GM21381 (cell line): ENCODE results near the gene XRN1.
"Not testable (repeated sequence)": the region's sequence is repeated elsewhere in the genome, so short reads cannot be mapped to it uniquely, and the experiment has no call there.

ENCODE experiments used
- ATAC-seq: cut with Tn5 transposase; IDR thresholded peaks from one replicate; pipeline ENCODE4 v1.9.1; 2021; ENCODE audit warnings: mild to moderate bottlenecking, moderate library complexity; ENCODE audit not compliant: unreplicated experiment

The XRN1 gene

DNA sequence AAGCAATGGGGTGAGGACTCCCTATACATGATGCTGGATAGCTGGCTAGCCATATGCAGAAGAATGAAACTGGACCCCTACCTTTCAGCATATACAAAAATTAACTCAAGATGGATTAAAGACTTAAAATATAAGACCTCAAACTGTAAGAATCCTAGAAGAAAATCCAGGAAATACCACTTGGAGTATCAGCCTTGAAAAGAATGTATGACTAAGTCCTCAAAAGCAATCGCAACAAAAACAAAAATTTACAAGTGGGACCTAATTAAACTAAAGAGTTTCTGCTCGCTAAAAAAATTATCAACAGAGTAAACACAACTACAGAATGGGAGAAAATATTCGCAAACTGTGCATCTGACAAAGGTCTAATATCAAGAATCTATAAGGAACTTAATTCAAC lies 94.3 kb downstream of the XRN1 start:
- no peak for ATAC-seq

DNA sequence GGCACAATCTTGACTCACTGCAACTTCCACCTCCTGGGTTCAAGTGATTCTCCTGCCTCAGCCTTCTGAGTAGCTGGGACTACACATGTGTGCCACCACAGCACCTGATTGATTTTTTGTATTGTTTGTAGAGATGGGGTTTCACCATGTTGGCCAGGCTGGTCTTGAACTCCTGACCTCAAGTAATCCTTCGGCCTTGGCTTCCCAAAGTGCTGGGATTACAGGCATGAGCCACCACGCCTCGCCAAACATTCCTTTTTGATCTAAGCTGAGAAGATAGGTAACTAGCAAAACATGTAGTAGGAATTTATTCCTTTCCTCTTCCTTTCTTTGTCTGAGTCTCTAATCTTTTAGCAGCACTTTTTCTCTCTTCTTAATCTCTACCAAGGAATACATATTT lies 95.1 kb downstream of the XRN1 start:
- not testable (repeated sequence) for ATAC-seq

DNA sequence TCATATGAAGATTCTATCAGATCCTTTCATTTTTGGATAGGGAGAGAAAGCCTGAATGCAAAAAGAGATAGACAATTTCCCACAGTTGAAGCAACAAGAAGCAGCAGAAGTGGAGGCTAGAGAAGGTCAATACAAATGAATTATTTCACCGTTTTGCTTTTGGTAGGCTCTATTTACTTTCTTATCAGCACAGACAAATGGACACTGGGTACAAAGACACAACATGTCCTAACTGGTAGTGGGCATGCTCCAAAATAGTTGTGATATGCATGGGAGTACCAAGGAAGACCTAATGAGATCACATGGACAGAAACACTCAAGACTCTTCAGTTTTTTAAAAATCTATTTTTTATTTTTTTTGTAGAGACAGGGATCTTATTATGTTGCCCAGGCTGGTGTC lies 99.4 kb downstream of the XRN1 start:
- no peak for ATAC-seq

DNA sequence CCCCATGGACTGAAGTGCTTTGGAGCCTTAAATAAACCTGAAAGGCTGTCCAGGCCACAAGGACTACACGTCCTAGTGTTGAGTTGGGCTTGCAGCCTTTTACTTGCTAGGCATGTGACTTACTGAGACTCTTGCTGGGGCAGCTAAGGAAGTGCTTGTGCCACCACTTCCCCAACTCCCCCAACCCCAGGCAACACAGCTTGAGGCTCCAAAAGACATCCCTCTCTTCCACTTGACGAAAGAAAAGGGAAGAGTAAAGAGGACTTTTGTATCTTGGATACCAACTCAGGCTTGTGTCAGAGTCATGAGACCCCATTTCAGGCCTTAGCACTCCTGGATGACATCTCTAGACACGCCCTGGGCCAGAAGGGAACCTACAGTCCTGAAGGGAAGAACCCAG lies 109.8 kb downstream of the XRN1 start:
- ATAC-seq, result no peak

DNA sequence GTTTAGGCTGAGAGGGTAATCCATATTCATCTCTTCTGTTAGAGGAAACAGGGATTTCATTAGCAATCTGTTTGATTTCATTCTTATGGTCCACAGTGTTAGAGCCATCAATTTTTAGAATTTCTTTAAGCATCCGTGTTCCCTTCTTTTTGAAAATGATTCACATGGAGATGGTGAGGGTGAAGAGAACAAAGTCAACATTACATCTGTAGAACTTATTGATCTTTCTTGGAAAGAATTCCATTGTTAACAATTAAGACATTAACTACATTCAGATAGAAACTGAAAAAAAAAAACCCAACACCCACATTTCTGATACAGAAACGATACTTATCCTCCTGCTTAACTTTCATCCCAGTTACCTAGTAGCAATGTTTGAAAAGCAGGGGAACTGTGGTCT lies 115.4 kb downstream of the XRN1 start:
- ATAC-seq, result no peak

DNA sequence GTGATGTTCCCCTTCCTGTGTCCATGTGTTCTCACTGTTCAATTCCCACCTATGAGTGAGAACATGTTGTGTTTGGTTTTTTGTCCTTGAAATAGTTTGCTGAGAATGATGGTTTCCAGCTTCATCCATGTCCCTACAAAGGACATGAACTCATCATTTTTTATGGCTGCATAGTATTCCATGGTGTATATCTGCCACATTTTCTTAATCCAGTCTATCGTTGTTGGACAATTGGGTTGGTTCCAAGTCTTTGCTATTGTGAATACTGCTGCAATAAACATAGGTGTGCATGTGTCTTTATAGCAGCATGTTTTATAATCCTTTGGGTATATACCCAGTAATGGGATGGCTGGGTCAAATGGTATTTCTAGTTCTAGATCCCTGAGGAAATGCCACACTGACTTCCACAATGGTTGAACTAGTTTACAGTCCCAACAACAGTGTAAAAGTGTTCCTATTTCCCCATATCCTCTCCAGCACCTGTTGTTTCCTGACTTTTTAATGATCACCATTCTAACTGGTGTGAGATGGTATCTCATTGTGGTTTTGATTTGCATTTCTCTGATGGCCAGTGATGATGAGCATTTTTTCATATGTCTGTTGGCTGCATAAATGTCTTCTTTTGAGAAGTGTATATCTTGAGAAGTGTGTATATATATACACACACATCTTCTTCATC lies 123.4 kb downstream of the XRN1 start:
- ATAC-seq, result not testable (repeated sequence)

- ATAC-seq, result no peak
These were observed 127.9 kb downstream of the XRN1 start for GRCh38 chr3:142319912-142320311.

- ATAC-seq, result no peak
These were observed 128.7 kb downstream of the XRN1 start for GRCh38 chr3:142319094-142319493.

DNA sequence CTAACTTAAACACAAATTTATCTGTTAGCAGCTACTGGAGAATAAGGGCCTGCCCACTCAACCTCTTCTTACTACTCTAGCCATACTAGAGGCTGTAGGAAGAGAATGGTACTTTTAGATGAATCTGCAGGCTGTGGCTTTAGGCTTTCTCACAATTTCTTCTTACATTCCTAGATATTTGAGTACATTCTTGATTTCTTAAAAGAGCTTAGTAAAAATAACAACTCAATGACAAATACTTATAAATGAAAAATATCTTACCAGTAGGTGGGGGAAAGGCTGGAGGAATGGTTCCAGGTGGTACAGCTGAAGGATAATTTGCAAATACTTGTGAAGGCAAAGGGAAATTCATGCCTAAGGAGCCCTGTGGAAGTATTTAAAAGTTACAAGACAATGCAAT lies 129.5 kb downstream of the XRN1 start:
- ATAC-seq, result no peak

- ATAC-seq, result not testable (repeated sequence)
These were observed 131.9 kb downstream of the XRN1 start for GRCh38 chr3:142315978-142316388.

DNA sequence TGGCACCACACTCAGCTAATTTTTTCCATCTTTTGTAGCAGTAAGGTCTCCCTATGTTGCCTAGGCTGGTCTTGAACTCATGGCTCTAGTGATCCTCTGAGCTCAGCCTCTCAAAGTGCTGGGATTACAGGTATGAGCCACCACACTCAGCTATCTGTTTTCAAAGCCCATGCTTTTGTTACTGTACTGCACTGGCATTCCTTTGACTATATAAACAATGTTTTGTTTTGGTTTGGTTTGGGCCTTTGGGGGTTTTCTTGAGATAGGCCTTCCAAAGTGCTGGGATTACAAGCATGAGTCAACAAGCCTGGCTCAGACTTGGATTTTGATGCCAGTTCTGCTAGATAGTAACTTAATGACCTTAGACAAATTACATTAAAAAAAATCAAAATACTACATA lies 132.8 kb downstream of the XRN1 start:
- ATAC-seq, result no peak

DNA sequence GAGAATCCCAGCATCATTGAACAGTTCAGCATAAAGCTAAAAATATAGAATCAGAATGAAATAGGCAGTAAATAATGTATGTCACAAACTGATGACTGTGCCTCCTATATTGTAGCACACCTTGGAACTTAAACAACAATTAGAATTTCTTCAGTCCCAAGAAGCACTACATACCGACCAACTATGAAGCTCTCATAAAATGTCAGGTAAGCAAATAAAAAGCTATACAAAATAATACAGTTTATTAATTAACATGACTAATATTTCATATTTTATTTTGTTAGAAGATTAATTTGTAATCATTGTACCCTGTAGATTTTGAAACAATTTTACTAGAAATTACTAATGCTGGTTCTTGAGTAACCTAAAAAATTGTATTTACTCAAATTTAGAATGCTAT lies 137.4 kb downstream of the XRN1 start:
- no peak for ATAC-seq

- ATAC-seq, result not testable (repeated sequence)
These were observed 145.0 kb downstream of the XRN1 start for GRCh38 chr3:142302847-142303246.

- ATAC-seq, result no peak
These were observed 149.2 kb downstream of the XRN1 start for GRCh38 chr3:142298626-142299025.

DNA sequence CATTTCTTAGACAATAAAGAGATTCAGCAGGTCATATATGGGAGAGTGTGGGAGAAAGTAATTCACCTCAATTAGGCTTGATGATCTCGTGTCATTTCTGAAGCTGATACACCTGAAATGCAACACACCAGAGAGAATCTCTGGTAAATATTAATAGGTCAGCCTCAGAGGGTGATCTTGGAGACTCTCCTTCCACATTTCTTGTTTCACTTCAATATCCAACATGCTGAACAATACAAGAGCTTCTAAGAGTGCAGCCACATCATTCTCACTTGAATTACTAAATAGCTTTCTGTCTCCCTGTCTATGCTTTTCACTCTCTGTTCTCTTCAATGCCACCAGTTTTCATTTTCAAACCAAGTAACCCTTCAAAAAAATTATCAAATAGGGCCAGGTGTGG lies 151.3 kb downstream of the XRN1 start:
- no peak for ATAC-seq

GRCh38 chr3:142287866-142288638 lies 159.8 kb downstream of the XRN1 start:
- ATAC-seq, result no peak

- ATAC-seq, result no peak
These were observed 162.7 kb downstream of the XRN1 start for GRCh38 chr3:142285083-142285517.

GRCh38 chr3:142282503-142282902 lies 165.3 kb downstream of the XRN1 start:
- no peak for ATAC-seq

- ATAC-seq, result no peak
These were observed 166.4 kb downstream of the XRN1 start for GRCh38 chr3:142281474-142281873.

DNA sequence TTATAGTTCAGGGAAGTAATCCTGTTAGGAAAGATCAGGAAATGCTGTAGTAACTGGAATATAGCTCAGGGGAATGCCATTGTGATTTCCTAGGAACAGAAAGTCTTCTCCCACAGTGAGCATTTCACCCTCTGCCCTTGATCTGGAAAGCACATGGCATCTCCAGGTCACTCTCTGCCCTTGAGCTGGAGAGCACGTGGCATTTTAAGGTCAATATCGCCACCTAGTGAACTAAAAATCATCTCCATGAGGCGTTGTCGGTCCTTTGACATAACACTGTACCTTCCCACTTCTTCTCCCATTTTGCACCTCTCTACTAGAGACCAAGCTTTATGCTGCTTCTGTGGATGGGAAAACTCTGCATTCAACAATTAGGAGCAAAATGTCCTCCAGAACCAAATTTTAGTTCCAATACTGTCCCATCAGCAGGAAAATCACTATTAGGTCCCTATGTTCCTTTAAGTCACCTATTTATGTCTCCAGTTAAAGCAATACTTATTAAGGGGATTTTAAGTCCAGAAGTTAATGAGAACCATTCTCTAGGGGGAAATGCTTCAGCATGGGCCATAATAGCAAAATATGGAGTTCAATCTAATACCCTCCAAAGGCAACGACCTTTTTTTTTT lies 167.8 kb downstream of the XRN1 start:
- no peak for ATAC-seq

DNA sequence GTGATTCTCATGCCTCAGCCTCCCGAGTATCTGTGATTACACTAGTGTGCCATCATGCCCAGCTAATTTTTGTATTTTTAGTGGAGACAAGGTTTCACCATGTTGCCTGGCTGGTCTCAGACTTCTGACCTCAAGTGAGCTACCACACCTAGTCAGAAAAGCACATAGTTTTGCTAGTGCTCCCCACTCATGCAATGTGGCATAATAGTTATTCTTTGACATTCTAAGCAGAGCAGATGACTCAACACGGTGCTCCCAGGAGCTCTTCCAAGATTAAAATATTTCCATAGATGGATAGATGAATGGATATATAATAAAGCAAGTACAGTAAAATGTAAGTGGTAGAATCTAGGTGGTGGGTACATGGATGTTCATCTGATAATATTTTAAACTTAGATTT lies 169.4 kb downstream of the XRN1 start:
- no peak for ATAC-seq

DNA sequence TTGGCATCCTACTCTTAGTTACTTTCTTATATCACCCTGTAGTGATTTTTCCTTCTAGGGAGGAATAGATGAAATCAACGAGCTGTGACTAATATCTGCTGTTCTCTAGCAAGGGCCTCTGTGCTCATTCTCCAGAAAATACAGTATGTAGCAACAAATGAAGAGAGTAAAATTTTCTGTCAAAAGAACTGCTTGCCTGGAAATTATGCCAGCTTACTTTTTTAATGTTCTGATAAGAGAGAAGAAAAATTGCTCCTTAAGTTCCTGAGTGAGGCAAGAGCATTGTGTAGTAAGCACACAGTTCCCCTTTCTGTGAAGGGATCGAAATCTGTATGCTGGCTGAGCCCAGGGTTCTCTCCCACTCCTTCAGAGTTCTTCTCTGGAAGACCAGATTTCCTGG lies 171.1 kb downstream of the XRN1 start:
- no peak for ATAC-seq
